K562 (cell line): Measurements from ENCODE around the gene BAG2. TPM values are rescaled to one million over a fixed set of nuclear protein-coding genes. Genes with fewer than 3 reads are reported as not detected.

Source experiments
- ATF3 ChIP-seq, 2 experiments: fragments of 450-650 bp in 1 of 2; sonication (generic) in 1 of 2; formaldehyde crosslinking in 1 of 2; IDR thresholded peaks in 1 of 2; conservative IDR thresholded peaks in 1 of 2; 2 replicates each; pipeline versions ENCODE4 v1.6.1 to v1.8.1; 2016 to 2023; ENCODE audit warnings: mild to moderate bottlenecking in 2 of 2, moderate library complexity in 2 of 2, inconsistent platforms in 1 of 2, missing genetic modification reagents in 1 of 2
- DLX4 ChIP-seq: fragments of 250-450 bp; sonication (Bioruptor Pico); IDR thresholded peaks from 2 replicates; pipeline ENCODE4 v1.6.1; 2021; ENCODE audit warnings: mild to moderate bottlenecking
- E4F1 ChIP-seq: fragments of 250-450 bp; sonication (Bioruptor Pico); IDR thresholded peaks from 2 replicates; pipeline ENCODE4 v1.5.0; 2021; ENCODE audit warnings: mild to moderate bottlenecking, borderline replicate concordance
- EP400 ChIP-seq: fragments of 450-650 bp; IDR thresholded peaks from 2 replicates; pipeline ENCODE4 v1.6.1; 2017; ENCODE audit warnings: antibody characterized with exemption, mild to moderate bottlenecking, moderate library complexity
- ETS2 ChIP-seq: IDR thresholded peaks from 2 replicates; pipeline ENCODE4 v1.6.1; 2016; ENCODE audit warnings: borderline replicate concordance, missing genetic modification characterization, mild to moderate bottlenecking, moderate library complexity, missing compliant biosample characterization; ENCODE audit not compliant: poor library complexity, severe bottlenecking
- MTA2 ChIP-seq: fragments of 450-650 bp; IDR thresholded peaks from 2 replicates; pipeline ENCODE4 v1.6.1; 2016; ENCODE audit warnings: low read depth
- NR0B1 ChIP-seq: fragments of 450-650 bp; IDR thresholded peaks from one replicate; pipeline ENCODE4 v1.6.1; 2018; ENCODE audit warnings: mild to moderate bottlenecking, moderate library complexity; ENCODE audit not compliant: partially characterized antibody
- RBM17 ChIP-seq: fragments of 200-400 bp; formaldehyde crosslinking; IDR thresholded peaks from 2 replicates; pipeline ENCODE4 v1.6.1; 2017; ENCODE audit warnings: low read depth, mild to moderate bottlenecking, low read length, borderline replicate concordance
- SAFB2 ChIP-seq: fragments of 200-400 bp; formaldehyde crosslinking; IDR thresholded peaks from 2 replicates; pipeline ENCODE4 v1.6.1; 2018; ENCODE audit warnings: borderline replicate concordance, low read length, low read depth, moderate library complexity; ENCODE audit not compliant: severe bottlenecking
- STAT5B ChIP-seq: fragments of 250-450 bp; sonication (Bioruptor Pico); IDR thresholded peaks from 2 replicates; pipeline ENCODE4 v1.8.0; 2021; ENCODE audit warnings: mild to moderate bottlenecking, inconsistent platforms
- TFE3 ChIP-seq: fragments of 450-650 bp; formaldehyde crosslinking; IDR thresholded peaks from 2 replicates; pipeline ENCODE4 v1.4.0; 2020; ENCODE audit warnings: mild to moderate bottlenecking, mixed read lengths
- ZNF274 ChIP-seq: IDR thresholded peaks from 2 replicates; pipeline ENCODE4 v1.6.1; 2011; ENCODE audit warnings: low read depth, mild to moderate bottlenecking, low read length, moderate library complexity, borderline replicate concordance
- ZNF354B ChIP-seq: fragments of 250-450 bp; sonication (Bioruptor Pico); IDR thresholded peaks from 2 replicates; pipeline ENCODE4 v1.4.0; 2020
- ZNF512 ChIP-seq: IDR thresholded peaks from 2 replicates; pipeline ENCODE4 v1.6.1; 2016; ENCODE audit warnings: missing genetic modification characterization, missing compliant biosample characterization
- ZNF717 ChIP-seq: fragments of 250-450 bp; sonication (Bioruptor Pico); IDR thresholded peaks from 2 replicates; pipeline ENCODE4 v1.5.0; 2021
- polyA plus RNA-seq, 8 experiments: library from polyadenylated mRNA; depleted of rRNA in 4 of 8; stranded (reverse) in 5 of 8; unstranded in 3 of 8; fragments of >200 nt; fragmentation: Nextera tagmentation in 2 of 8; fragmentation: Illumina TruSeq in 1 of 8; extraction: Ambion mirVana in 2 of 8; extraction: Trizol in 1 of 8; gene quantifications; 2 replicates each; pipeline versions ENCODE4 v1.2.1 to v1.2.3, GENCODE V29; 2011 to 2014; ENCODE audit warnings: inconsistent platforms in 1 of 8, missing spikeins in 1 of 8
- total RNA-seq, 7 experiments: library from RNA; depleted of rRNA in 6 of 7; stranded (reverse); fragments of >200 nt in 6 of 7; fragmentation: Illumina TruSeq in 2 of 7; extraction: Trizol in 2 of 7; gene quantifications; 2 replicates each; pipeline versions ENCODE4 v1.2.1 to v1.2.3, GENCODE V29; 2011 to 2021; ENCODE audit warnings: low replicate concordance in 1 of 7

Gene BAG2
- total and polyA plus RNA-seq, 9 of the 15 experiments (the other 6 are each of a cell fraction or from before 2014, with no cell fraction given) = 12.8 to 20.7 (median 17.6) TPM

- TF ChIP-seq ETS2 (tag) (no peak), SAFB2 (no peak), DLX4 (CRISPR knock-in tag) (no peak), E4F1 (no peak), RBM17 (no peak), TFE3 (CRISPR knock-in tag) (peak; percentile 10; the same call in 1 of the 2 replicates), EP400 (peak; percentile 78), ATF3 (IDR thresholded peaks at IDR 0.05) (no peak), ATF3 (CRISPR knock-in tag; conservative IDR thresholded peaks at IDR 0.05) (0 out of 2 replicates have a peak, but pooled peaks have one; percentile 9), ZNF512 (tag) (no peak), STAT5B (CRISPR knock-in tag) (no peak), ZNF354B (no peak), NR0B1 (no peak), ZNF274 (no peak; the same call in 1 of the 2 replicates), MTA2 (no peak), ZNF717 (no peak)
Measured at GRCh38 chr6:57172136-57173055, at the start of gene BAG2 (continued).
